Activated T-helper 2 cell treated with anti-CD3 and anti-CD28 coated beads, Interferon-gamma antibody, Interleukin-2, Interleukin-4, amounts not matched to agents 10 μg/mL and 5 μg/mL and 100 μg/mL, durations not matched to agents 14 hours and 24 hours and 36 hours (primary cell): ENCODE data around the gene DMXL2. TPM values are rescaled to one million over a fixed set of nuclear protein-coding genes. Genes with fewer than 3 reads are reported as not detected.
"Not testable (repeated sequence)": the region's sequence is repeated elsewhere in the genome, so short reads cannot be mapped to it uniquely, and the experiment has no call there.

Source experiments
- DNase-seq: peaks from one replicate; pipeline ENCODE4 v3.0.0; 2021; ENCODE audit warnings: low spot score
- H3K27ac Mint-ChIP-seq: one replicate; pipeline ENCODE4 v1.8.0; 2021; ENCODE audit warnings: mixed read lengths
- H3K27me3 Mint-ChIP-seq: one replicate; pipeline ENCODE4 v1.8.0; 2021; ENCODE audit warnings: low read depth, mixed read lengths
- H3K36me3 Mint-ChIP-seq: one replicate; pipeline ENCODE4 v1.8.0; 2021; ENCODE audit warnings: low read depth, mixed read lengths
- H3K4me1 Mint-ChIP-seq: one replicate; pipeline ENCODE4 v1.8.0; 2021; ENCODE audit warnings: low read depth, mixed read lengths
- H3K4me3 Mint-ChIP-seq: one replicate; pipeline ENCODE4 v1.8.0; 2021; ENCODE audit warnings: low read depth, mild to moderate bottlenecking, moderate library complexity, mixed read lengths
- H3K9me3 Mint-ChIP-seq: one replicate; pipeline ENCODE4 v1.8.0; 2021; ENCODE audit warnings: mixed read lengths
- intact Hi-C: fragments of 100-400 bp; cut with micrococcal nuclease; formaldehyde crosslinking; loops from one replicate; pipeline ENCODE4 v1.15.1; 2023
- total RNA-seq: library from RNA; stranded (reverse); gene quantifications from 2 replicates; pipeline ENCODE4 v1.2.3, GENCODE V29; 2022

Gene DMXL2
- total RNA-seq, 1 donor from 2014 or later: 2.6 TPM

DNA sequence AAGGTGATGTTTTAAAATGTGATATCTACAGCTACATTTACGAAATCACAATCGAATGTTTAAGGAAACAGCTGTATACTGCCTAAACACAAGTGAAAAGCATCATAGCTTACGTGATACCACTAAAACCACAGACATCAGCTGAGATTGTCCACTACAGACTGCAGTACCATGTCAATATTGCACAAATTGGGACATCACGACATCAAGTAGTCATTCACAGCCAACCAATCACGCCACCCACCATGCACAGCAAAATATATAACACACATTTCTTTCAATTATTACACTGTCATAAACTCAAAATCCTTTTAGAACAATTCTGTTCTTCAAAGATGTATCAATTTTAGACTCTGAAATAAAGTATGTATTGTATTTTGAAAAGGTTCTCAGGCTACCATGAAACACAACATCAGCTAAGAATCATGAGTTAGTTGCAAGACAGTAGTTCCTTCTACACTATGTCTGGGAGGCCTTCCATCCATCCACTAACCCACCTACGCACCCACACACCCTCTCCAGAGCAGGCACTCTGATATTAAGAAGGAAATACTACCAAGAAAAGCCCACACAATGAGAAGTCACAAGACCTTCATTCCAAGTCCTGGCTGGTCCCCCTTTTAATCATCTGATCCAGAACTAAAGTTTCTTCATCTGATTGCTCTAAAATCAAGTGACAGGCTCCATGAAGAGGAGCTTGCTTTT, 3.1 kb downstream of the DMXL2 start:
- Mint-ChIP-seq H3K4me3 (no peak overlapping the region), H3K9me3 (no peaks in the 10 kb centered on the region), H3K4me1 (peaks cover 11% of the 10 kb centered on the region), H3K27me3 (peaks cover 46% of the 10 kb centered on the region), H3K36me3 (no peaks in the 10 kb centered on the region), H3K27ac (no peak overlapping the region)
- no peak for DNase-seq
- intact Hi-C loops: no loop called here

DNA sequence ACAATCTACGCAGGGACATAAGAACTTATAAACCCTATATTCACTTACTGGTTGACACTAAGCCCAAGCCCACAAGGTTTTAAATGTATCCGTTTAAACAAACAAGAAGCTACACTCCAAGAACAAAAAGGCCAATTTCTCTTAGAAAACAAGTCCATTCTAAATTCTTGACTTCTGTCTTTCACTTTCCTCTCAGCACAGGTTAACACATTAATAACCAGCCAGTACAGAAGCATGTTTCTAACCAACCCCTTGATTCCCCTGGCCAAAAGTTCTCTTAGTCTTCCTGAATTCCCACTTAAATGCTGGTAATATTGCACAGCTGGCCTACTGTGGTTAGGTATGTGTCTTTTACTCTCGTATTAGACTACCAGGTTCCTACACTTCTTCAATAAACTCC, 4.7 kb downstream of the DMXL2 start:
- Mint-ChIP-seq H3K36me3 (no peaks in the 10 kb centered on the region), H3K4me3 (no peak overlapping the region), H3K9me3 (no peaks in the 10 kb centered on the region), H3K4me1 (peaks cover 5% of the 10 kb centered on the region), H3K27ac (no peak overlapping the region), H3K27me3 (peaks cover 34% of the 10 kb centered on the region)
- intact Hi-C loops: no loop called here
- DNase-seq: no peak

GRCh38 chr15:51613951-51614350, 8.6 kb downstream of the DMXL2 start:
- no peak for DNase-seq
- Mint-ChIP-seq H3K4me1 (no peaks in the 10 kb centered on the region), H3K4me3 (no peak overlapping the region), H3K9me3 (no peaks in the 10 kb centered on the region), H3K27ac (no peak overlapping the region), H3K36me3 (no peaks in the 10 kb centered on the region), H3K27me3 (peaks cover 8% of the 10 kb centered on the region)
- intact Hi-C loops: no loop called here

GRCh38 chr15:51612669-51613068, 9.9 kb downstream of the DMXL2 start:
- H3K27me3 Mint-ChIP-seq, H3K4me3 Mint-ChIP-seq, H3K36me3 Mint-ChIP-seq, H3K9me3 Mint-ChIP-seq, DNase-seq, H3K4me1 Mint-ChIP-seq, H3K27ac Mint-ChIP-seq, intact Hi-C loops: not testable (repeated sequence)

GRCh38 chr15:51603462-51603948, 19.1 kb downstream of the DMXL2 start:
- H3K4me3 Mint-ChIP-seq, H3K27me3 Mint-ChIP-seq, DNase-seq, H3K27ac Mint-ChIP-seq, H3K4me1 Mint-ChIP-seq, intact Hi-C loops, H3K36me3 Mint-ChIP-seq, H3K9me3 Mint-ChIP-seq: not testable (repeated sequence)

DNA sequence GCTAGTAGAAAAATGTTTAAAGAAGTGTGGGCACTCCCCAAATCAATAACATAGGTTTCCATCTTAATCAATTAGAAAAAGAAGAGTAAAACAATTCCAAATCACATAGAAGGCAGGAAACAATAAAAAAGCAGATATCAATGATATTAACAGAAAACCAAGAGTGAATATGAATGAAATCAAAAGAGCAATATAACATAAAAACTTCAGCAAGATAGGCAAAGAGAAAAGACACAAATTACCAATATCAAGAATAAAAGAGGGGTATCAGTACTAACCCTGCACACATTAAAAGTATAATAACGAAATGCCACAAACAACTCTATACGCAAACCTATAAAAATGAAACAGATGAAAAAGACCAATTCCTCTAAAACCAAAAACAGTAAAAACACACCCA, 19.6 kb downstream of the DMXL2 start:
- Mint-ChIP-seq H3K27ac (no peak overlapping the region), H3K4me3 (no peak overlapping the region)
- intact Hi-C loops: no loop called here

DNA sequence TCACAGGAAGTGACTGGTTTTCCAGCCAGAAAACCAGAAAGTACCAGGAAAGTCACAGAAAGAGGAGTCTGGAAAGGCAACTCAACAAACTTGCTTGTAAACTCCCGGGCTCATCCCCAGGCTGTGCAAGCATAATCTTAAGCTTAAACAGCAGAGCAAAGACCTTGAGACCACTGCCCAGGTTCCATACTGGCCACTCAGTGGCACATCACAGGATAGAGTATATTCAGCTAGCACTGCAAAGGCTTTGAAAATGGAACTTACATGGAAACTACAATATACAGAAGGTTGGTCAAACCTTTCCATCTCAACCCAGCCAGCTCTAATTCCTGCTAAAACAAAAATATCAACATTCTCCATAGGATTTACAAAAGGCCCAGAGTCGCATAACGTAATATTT, 20.1 kb downstream of the DMXL2 start:
- intact Hi-C loops: no loop called here
- Mint-ChIP-seq H3K27ac (no peak overlapping the region), H3K27me3 (peaks cover 2% of the 10 kb centered on the region), H3K36me3 (no peaks in the 10 kb centered on the region), H3K9me3 (no peaks in the 10 kb centered on the region), H3K4me1 (no peaks in the 10 kb centered on the region), H3K4me3 (no peak overlapping the region)
- DNase-seq: no peak

More for the DNA sequence above, 19.6 kb downstream of the DMXL2 start:
- DNase-seq: no peak
- no peaks in the 10 kb centered on the region for H3K9me3 Mint-ChIP-seq
- H3K36me3 Mint-ChIP-seq: no peaks in the 10 kb centered on the region
- H3K4me1 Mint-ChIP-seq: no peaks in the 10 kb centered on the region
- peaks cover 2% of the 10 kb centered on the region for H3K27me3 Mint-ChIP-seq

GRCh38 chr15:51601801-51602200, 20.8 kb downstream of the DMXL2 start:
- H3K36me3 Mint-ChIP-seq: no peaks in the 10 kb centered on the region
- no peak overlapping the region for H3K4me3 Mint-ChIP-seq
- intact Hi-C loops: no loop called here
- no peak overlapping the region for H3K27ac Mint-ChIP-seq
- H3K9me3 Mint-ChIP-seq: no peaks in the 10 kb centered on the region
- peaks cover 2% of the 10 kb centered on the region for H3K27me3 Mint-ChIP-seq
- no peak for DNase-seq
- no peaks in the 10 kb centered on the region for H3K4me1 Mint-ChIP-seq

- intact Hi-C loops: no loop called here
- H3K4me3 Mint-ChIP-seq: no peak overlapping the region
- H3K27me3 Mint-ChIP-seq: peaks cover 2% of the 10 kb centered on the region
- H3K27ac Mint-ChIP-seq: no peak overlapping the region
- no peaks in the 10 kb centered on the region for H3K36me3 Mint-ChIP-seq
- no peaks in the 10 kb centered on the region for H3K9me3 Mint-ChIP-seq
- no peak for DNase-seq
- no peaks in the 10 kb centered on the region for H3K4me1 Mint-ChIP-seq
Observed at GRCh38 chr15:51600114-51600513, 22.5 kb downstream of the DMXL2 start.

DNA sequence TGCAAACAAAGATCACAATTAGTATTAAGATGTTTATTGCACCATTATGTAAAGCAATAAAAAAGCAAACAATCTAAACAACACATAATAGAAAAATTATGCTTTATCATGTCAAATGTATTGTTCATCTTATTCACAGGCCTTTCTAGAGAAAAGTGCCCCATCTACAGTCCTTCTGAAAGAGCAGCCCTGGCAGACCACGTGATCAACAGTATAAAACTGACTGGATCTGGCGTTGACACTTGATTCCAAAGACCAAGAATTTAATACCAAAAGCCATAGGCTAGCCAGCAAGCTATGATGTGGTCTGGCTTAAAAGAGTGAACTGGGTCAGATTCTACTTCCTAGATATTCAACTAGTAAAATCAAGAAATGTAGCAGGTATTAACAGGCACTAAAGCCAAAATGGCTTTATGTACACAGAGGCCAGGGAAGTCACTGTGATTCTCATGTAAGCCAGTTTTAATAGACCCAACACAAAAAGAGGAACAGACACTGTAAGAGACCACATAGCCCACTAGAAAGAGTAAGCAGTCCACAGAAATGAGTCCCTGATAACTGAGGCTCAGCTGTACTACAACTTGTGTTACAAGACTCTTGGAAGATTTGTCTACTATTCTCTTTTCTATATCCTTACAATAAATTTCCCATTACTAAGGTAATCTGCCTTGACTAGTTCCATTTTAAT, 32.5 kb downstream of the DMXL2 start:
- intact Hi-C loops: no loop called here
- Mint-ChIP-seq H3K36me3 (no peaks in the 10 kb centered on the region), H3K27me3 (no peaks in the 10 kb centered on the region), H3K9me3 (peaks cover 13% of the 10 kb centered on the region), H3K27ac (no peak overlapping the region), H3K4me3 (no peak overlapping the region), H3K4me1 (no peaks in the 10 kb centered on the region)
- DNase-seq: no peak

- intact Hi-C loops: no loop called here
- Mint-ChIP-seq H3K4me1 (no peaks in the 10 kb centered on the region), H3K36me3 (no peaks in the 10 kb centered on the region), H3K27me3 (no peaks in the 10 kb centered on the region), H3K9me3 (peaks cover 13% of the 10 kb centered on the region), H3K4me3 (no peak overlapping the region), H3K27ac (no peak overlapping the region)
- no peak for DNase-seq
Observed at GRCh38 chr15:51588966-51589365, 33.6 kb downstream of the DMXL2 start.

DNA sequence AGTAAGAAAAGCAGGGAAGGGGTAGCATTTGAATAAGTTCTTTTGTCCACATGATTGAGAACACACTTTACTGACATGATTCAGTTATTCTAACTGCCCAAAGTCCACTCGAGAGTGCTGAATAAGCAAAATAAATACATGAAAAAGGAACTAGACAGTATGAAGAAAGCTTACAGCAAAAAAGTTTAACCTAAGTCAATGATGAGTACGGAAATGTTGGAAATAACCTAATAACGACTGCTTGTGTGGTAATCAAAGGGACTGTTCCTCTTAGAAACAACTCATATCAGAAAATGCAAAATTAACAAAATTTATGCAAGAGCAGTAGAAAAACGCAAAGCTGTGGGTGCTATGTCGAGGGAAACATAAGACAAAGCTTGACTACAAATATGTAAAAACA, 36.6 kb downstream of the DMXL2 start:
- DNase-seq: no peak
- H3K9me3 Mint-ChIP-seq: peaks cover 8% of the 10 kb centered on the region
- H3K4me3 Mint-ChIP-seq: no peak overlapping the region
- intact Hi-C loops: no loop called here
- no peaks in the 10 kb centered on the region for H3K36me3 Mint-ChIP-seq
- H3K27ac Mint-ChIP-seq: no peak overlapping the region
- no peaks in the 10 kb centered on the region for H3K4me1 Mint-ChIP-seq
- no peaks in the 10 kb centered on the region for H3K27me3 Mint-ChIP-seq

DNA sequence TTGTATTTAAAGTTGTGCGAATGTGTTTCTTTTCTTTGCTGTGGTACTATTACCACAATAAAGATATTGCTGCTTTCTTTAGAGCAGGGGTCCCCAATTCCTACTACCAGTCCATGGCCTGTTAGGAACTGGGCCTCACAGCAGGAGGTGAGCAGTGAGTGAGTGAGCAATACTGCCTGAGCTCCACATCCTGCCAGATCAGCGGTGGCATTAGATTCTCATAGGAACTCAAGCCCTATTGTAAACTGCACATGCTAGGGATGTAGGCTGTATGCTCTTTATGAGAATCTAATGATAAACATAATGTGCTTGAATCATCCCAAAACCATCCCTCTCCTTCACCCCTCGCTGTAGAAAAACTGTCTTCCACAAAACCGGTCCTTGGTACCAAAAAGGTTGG, 41.6 kb downstream of the DMXL2 start:
- no peaks in the 10 kb centered on the region for H3K36me3 Mint-ChIP-seq
- H3K27ac Mint-ChIP-seq: no peak overlapping the region
- H3K27me3 Mint-ChIP-seq: no peaks in the 10 kb centered on the region
- no peak overlapping the region for H3K4me3 Mint-ChIP-seq
- intact Hi-C loops: no loop called here
- H3K9me3 Mint-ChIP-seq: no peaks in the 10 kb centered on the region
- DNase-seq: no peak
- H3K4me1 Mint-ChIP-seq: no peaks in the 10 kb centered on the region
